Hepatocyte (in vitro differentiated cells): ENCODE results near the gene PTH1R. TPM values are rescaled to one million over a fixed set of nuclear protein-coding genes. Genes with fewer than 3 reads are reported as not detected.

Experiments
- DNase-seq: peaks from one replicate; pipeline ENCODE4 v3.0.0-alpha.2; 2016; ENCODE audit warnings: low spot score
- H2AFZ ChIP-seq: fragments of 200-600 bp; sonication (generic); 2 replicates; pipeline ENCODE4 v1.6.0; 2016; ENCODE audit warnings: antibody characterized with exemption, mild to moderate bottlenecking
- H3K27ac ChIP-seq: fragments of 200-600 bp; sonication (generic); 2 replicates; pipeline ENCODE4 v1.5.1; 2016; ENCODE audit warnings: mild to moderate bottlenecking
- H3K27me3 ChIP-seq: fragments of 200-600 bp; sonication (generic); 2 replicates; pipeline ENCODE4 v1.6.1; 2016
- H3K36me3 ChIP-seq: fragments of 200-600 bp; sonication (generic); replicated peaks from 2 replicates; pipeline ENCODE4 v1.5.1; 2016; ENCODE audit warnings: low read depth; ENCODE audit not compliant: insufficient read depth
- H3K4me1 ChIP-seq: fragments of 200-600 bp; sonication (generic); 2 replicates; pipeline ENCODE4 v1.5.1; 2016; ENCODE audit warnings: mild to moderate bottlenecking, moderate library complexity; ENCODE audit not compliant: insufficient read depth
- H3K4me2 ChIP-seq: fragments of 200-600 bp; sonication (generic); 2 replicates; pipeline ENCODE4 v1.6.0; 2016
- H3K4me3 ChIP-seq: fragments of 200-600 bp; sonication (generic); 2 replicates; pipeline ENCODE4 v1.5.1; 2016; ENCODE audit warnings: mild to moderate bottlenecking
- H3K79me2 ChIP-seq: fragments of 200-600 bp; sonication (generic); 2 replicates; pipeline ENCODE4 v1.6.0; 2017; ENCODE audit warnings: mild to moderate bottlenecking
- H3K9me2 ChIP-seq: fragments of 200-600 bp; sonication (generic); replicated peaks from 2 replicates; pipeline ENCODE4 v1.6.0; 2017; ENCODE audit warnings: mild to moderate bottlenecking; ENCODE audit not compliant: insufficient read depth
- H3K9me3 ChIP-seq: fragments of 200-600 bp; sonication (generic); 2 replicates; pipeline ENCODE4 v1.5.1; 2016; ENCODE audit warnings: low read depth, mild to moderate bottlenecking
- H4K20me1 ChIP-seq: fragments of 200-600 bp; sonication (generic); 2 replicates; pipeline ENCODE4 v1.6.0; 2016; ENCODE audit warnings: mild to moderate bottlenecking; ENCODE audit not compliant: insufficient read depth, poor library complexity, severe bottlenecking
- CTCF ChIP-seq: fragments of 200-600 bp; sonication (generic); IDR thresholded peaks from 2 replicates; pipeline ENCODE4 v1.5.1; 2016; ENCODE audit warnings: antibody characterized with exemption, mild to moderate bottlenecking; ENCODE audit not compliant: poor library complexity
- EZH2 ChIP-seq: fragments of 200-600 bp; sonication (generic); IDR thresholded peaks from 2 replicates; pipeline ENCODE4 v1.6.1; 2016; ENCODE audit warnings: antibody characterized with exemption, mild to moderate bottlenecking, borderline replicate concordance
- EZH2phosphoT487 ChIP-seq: fragments of 200-600 bp; sonication (generic); IDR thresholded peaks from one replicate; pipeline ENCODE4 v1.6.1; 2018; ENCODE audit warnings: antibody characterized with exemption, mild to moderate bottlenecking, low read depth, moderate library complexity; ENCODE audit not compliant: unreplicated experiment, severe bottlenecking
- WGBS: methylation state at CpG from one replicate; pipeline ENCODE4 v1.1.6; 2016; ENCODE audit warnings: low lambda C conversion rate; ENCODE audit errors: missing lambda C conversion rate; 5-methylcytosine and 5-hydroxymethylcytosine counted together
- polyA plus RNA-seq: library from polyadenylated mRNA; unstranded; fragments of >200 nt; fragmentation: Nextera tagmentation; extraction: Ambion mirVana; gene quantifications from 2 replicates; pipeline ENCODE4 v1.2.1, GENCODE V29; 2016
- total RNA-seq: library from RNA; depleted of rRNA; stranded (reverse); fragments of >200 nt; gene quantifications from 2 replicates; pipeline ENCODE4 v1.2.3, GENCODE V29; 2014

The PTH1R gene
- total and polyA plus RNA-seq, 2 experiments from 2014 or later = 14.5 to 31.0 TPM

GRCh38 chr3:46895204-46895660 is 17.7 kb downstream of the PTH1R start:
- 31% methylated on average over 5 of the region's 5 CpGs for WGBS
- H3K27me3 ChIP-seq = no peaks in the 10 kb centered on the region
- TF ChIP-seq EZH2 (no peak), CTCF (peak; percentile 95)

GRCh38 chr3:46895761-46896160 is 18.2 kb downstream of the PTH1R start:
- no peak for DNase-seq
- H2AFZ ChIP-seq = no peak overlapping the region
- H3K4me1 ChIP-seq = peaks cover 18% of the 10 kb centered on the region
- no peaks in the 10 kb centered on the region for H3K27me3 ChIP-seq
- H3K27ac ChIP-seq = no peak overlapping the region
- no peak overlapping the region for H3K4me3 ChIP-seq
- H3K9me2 ChIP-seq = no peaks in the 10 kb centered on the region
- H3K9me3 ChIP-seq = no peaks in the 10 kb centered on the region
- TF ChIP-seq EZH2 (no peak), CTCF (no peak), EZH2phosphoT487 (no peak)
- H3K4me2 ChIP-seq = no peak overlapping the region
- H3K79me2 ChIP-seq = no peaks in the 10 kb centered on the region
- no peaks in the 10 kb centered on the region for H3K36me3 ChIP-seq
- peaks cover 6% of the 10 kb centered on the region for H4K20me1 ChIP-seq
- WGBS = 87% methylated on average over 4 of the region's 4 CpGs

More at GRCh38 chr3:46895204-46895660, 17.7 kb downstream of the PTH1R start:
- DNase-seq = peak; percentile 80
- Histone ChIP-seq H3K4me1 (peaks cover 18% of the 10 kb centered on the region), H2AFZ (no peak overlapping the region), H3K4me3 (no peak overlapping the region), H3K79me2 (no peaks in the 10 kb centered on the region), H3K9me3 (no peaks in the 10 kb centered on the region), H3K9me2 (no peaks in the 10 kb centered on the region), H3K27ac (no peak overlapping the region), H3K36me3 (no peaks in the 10 kb centered on the region), H3K4me2 (no peak overlapping the region), H4K20me1 (peaks cover 7% of the 10 kb centered on the region)

GRCh38 chr3:46896386-46896785 is 18.9 kb downstream of the PTH1R start:
- no peak for DNase-seq
- no peaks in the 10 kb centered on the region for H3K36me3 ChIP-seq
- no peak overlapping the region for H3K4me3 ChIP-seq
- no peaks in the 10 kb centered on the region for H3K9me3 ChIP-seq
- peaks cover 18% of the 10 kb centered on the region for H3K4me1 ChIP-seq
- no peak overlapping the region for H2AFZ ChIP-seq
- TF ChIP-seq EZH2phosphoT487 (no peak), EZH2 (no peak), CTCF (no peak)
- H3K79me2 ChIP-seq = no peaks in the 10 kb centered on the region
- no peaks in the 10 kb centered on the region for H3K9me2 ChIP-seq
- 84% methylated on average over 4 of the region's 5 CpGs for WGBS
- H3K27ac ChIP-seq = no peak overlapping the region
- H3K4me2 ChIP-seq = no peak overlapping the region
- no peaks in the 10 kb centered on the region for H3K27me3 ChIP-seq
- H4K20me1 ChIP-seq = peaks cover 6% of the 10 kb centered on the region

GRCh38 chr3:46897031-46897430 is 19.5 kb downstream of the PTH1R start:
- H3K79me2 ChIP-seq = no peaks in the 10 kb centered on the region
- no peak overlapping the region for H3K27ac ChIP-seq
- H3K9me3 ChIP-seq = no peaks in the 10 kb centered on the region
- no peaks in the 10 kb centered on the region for H3K36me3 ChIP-seq
- peaks cover 13% of the 10 kb centered on the region for H3K4me1 ChIP-seq
- H3K4me2 ChIP-seq = no peak overlapping the region
- no peak for DNase-seq
- H3K4me3 ChIP-seq = no peak overlapping the region
- no peaks in the 10 kb centered on the region for H3K27me3 ChIP-seq
- TF ChIP-seq EZH2 (no peak), CTCF (no peak), EZH2phosphoT487 (no peak)
- WGBS = 92% methylated on average over 2 of the region's 2 CpGs
- peaks cover 6% of the 10 kb centered on the region for H4K20me1 ChIP-seq
- H3K9me2 ChIP-seq = no peaks in the 10 kb centered on the region
- H2AFZ ChIP-seq = no peak overlapping the region
